GM10266 (cell line): Measurements from ENCODE around the gene DAAM2.

Experiments used
- DNase-seq: peaks from one replicate; pipeline ENCODE4 v3.0.0; 2012; ENCODE audit errors: extremely low spot score
- TF ChIP-seq, protein P1 (sequence below): IDR thresholded peaks from 2 replicates; pipeline ENCODE4 v1.5.1; 2012; ENCODE audit warnings: mild to moderate bottlenecking, low read depth; ENCODE audit not compliant: control insufficient read depth, insufficient read depth; ENCODE audit errors: missing control alignments

DAAM2 gene

DNA sequence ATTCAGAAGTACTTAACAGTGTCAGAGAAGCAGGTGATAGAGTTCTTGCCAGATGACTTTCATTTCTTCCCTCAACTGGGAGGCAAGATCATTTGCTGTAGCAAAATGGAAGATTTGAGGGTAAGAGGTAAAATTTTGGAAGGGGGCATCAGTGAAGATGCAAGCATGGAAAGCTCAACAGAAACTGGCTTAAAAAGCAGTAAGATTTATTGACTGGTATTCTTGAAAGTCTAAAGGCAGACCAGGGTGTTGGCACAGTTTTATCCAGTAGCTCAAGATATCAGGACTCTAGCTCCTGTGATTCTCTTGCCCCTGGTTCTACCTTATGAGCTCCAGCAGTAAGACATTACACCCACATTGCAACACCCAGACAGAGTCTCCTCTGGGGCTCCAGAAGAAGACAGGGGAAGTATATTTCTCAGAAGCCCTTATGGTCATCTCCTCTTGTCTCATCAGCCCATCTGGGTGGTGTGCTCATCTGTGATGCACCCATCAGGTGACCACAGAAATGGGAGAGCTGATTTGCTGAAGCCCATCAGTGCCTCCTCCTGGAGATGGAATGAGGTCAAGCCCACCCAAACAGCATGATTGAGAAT lies 158.0 kb downstream of the DAAM2 start:
- TF ChIP-seq, protein P1, sequence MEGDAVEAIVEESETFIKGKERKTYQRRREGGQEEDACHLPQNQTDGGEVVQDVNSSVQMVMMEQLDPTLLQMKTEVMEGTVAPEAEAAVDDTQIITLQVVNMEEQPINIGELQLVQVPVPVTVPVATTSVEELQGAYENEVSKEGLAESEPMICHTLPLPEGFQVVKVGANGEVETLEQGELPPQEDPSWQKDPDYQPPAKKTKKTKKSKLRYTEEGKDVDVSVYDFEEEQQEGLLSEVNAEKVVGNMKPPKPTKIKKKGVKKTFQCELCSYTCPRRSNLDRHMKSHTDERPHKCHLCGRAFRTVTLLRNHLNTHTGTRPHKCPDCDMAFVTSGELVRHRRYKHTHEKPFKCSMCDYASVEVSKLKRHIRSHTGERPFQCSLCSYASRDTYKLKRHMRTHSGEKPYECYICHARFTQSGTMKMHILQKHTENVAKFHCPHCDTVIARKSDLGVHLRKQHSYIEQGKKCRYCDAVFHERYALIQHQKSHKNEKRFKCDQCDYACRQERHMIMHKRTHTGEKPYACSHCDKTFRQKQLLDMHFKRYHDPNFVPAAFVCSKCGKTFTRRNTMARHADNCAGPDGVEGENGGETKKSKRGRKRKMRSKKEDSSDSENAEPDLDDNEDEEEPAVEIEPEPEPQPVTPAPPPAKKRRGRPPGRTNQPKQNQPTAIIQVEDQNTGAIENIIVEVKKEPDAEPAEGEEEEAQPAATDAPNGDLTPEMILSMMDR: no peak
- no peak for DNase-seq

DNA sequence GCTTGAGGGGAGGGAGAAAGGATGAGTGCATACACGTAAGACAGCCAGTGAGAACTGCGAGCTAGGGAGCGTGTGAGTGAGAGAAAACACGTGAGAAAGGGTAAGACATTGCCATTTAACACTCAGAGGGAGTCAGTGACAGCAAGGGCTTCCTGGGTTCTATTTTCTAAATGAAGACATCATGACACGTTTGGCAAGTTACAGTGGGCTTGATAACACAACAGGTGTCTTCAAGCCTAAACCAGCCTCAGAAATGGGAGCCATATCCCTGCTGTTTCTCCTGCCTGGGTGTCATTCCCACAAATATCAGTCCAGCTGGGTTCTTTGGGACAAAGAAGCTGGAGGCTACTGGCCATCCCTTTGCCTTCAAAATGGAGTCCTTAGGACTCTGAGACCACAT lies 159.0 kb downstream of the DAAM2 start:
- TF ChIP-seq, protein P1: no peak

DNA sequence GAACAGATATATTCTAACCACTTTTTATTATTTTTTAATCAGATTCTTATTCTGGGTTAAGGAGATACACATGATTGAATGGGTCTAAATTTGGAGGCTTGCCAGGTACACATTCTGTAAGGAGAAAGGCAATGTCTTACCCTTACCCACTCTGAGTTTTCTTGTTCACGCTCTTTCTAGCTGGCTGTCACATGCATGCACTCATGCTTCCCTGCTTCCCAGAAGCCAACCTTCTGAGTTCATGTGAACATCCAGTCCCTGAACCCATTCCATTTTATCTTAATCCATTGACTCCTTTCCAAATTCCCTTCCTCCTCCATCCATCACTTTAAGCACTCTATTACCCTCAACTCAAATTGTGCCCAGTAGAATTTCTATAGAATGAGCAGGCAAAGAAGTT lies 159.5 kb downstream of the DAAM2 start:
- DNase-seq: no peak
- TF ChIP-seq, protein P1: no peak

More for the DNA sequence above, 159.0 kb downstream of the DAAM2 start:
- no peak for DNase-seq

DNA sequence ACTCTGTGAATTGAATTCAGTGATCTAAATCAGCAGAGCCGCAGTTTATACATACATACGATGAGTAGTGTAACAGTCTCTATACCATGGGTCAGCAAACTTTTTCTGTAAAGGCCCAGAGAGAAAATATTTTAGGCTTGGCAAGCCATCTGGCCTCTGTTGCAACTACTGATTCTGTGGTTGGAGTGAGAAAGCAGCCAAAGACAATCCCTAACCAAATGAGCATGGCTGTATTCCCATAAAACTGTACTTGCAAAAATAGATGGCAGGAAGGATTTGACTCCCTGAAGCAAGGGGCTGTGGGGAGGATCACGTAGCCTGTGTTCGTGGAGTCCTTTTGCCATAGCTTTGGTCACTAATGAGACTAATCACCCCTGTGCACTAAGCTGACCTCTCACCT lies 160.0 kb downstream of the DAAM2 start:
- no peak for DNase-seq
- TF ChIP-seq, protein P1: no peak

DNA sequence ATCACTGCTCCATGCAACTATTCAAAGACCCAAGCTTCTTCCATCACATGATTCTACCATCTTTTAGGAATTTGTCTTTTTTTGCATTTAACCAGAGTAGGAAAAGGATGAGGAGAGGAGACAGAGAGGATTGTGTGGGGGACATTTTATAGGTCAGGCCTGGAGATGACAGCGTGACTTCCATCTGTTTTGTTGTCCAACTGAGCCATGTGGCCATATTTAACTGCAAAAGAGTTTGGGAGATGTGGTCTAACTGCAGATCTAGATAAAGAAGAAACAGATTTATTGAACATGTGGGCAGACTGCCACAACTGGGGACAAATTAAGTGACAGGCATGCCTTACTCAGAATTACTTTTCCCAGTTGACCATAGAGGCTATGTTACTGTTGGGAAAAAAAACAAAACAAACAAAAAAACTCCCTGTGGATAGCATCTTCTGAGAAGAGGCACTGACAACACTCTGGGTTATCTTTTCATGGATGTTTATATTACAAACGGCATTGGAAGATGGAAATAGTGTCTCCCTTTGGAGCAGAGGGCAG lies 161.0 kb downstream of the DAAM2 start:
- TF ChIP-seq, protein P1: no peak
- DNase-seq: no peak
